NCI-H2107 treated with DMSO at 0.1 percent for 48 hours (cell line): ENCODE measurements around the gene SPTBN1.

ENCODE experiments used
- DNase-seq: peaks from one replicate; lab custom pipeline; 2025; ENCODE audit not compliant: unreplicated experiment; lab: John Stamatoyannopoulos, UW

SPTBN1 gene

GRCh38 chr2:54587171-54588016 lies 131.3 kb downstream of the SPTBN1 start:
- no peak for DNase-seq

GRCh38 chr2:54588244-54588899 lies 132.2 kb downstream of the SPTBN1 start:
- no peak for DNase-seq

- no peak for DNase-seq
These were observed 132.9 kb downstream of the SPTBN1 start for GRCh38 chr2:54589038-54589339.

GRCh38 chr2:54589340-54590215 lies 133.5 kb downstream of the SPTBN1 start:
- no peak for DNase-seq

- DNase-seq, result no peak
These were observed 134.3 kb downstream of the SPTBN1 start for GRCh38 chr2:54590216-54591120.

- DNase-seq, result no peak
These were observed 135.4 kb downstream of the SPTBN1 start for GRCh38 chr2:54591551-54591950.

- DNase-seq, result no peak
These were observed 137.1 kb downstream of the SPTBN1 start for GRCh38 chr2:54593249-54593648.

GRCh38 chr2:54594048-54594447 lies 137.9 kb downstream of the SPTBN1 start:
- DNase-seq, result no peak

GRCh38 chr2:54595161-54595803 lies 139.2 kb downstream of the SPTBN1 start:
- DNase-seq, result no peak

GRCh38 chr2:54595999-54596902 lies 140.1 kb downstream of the SPTBN1 start:
- peak; percentile 50 for DNase-seq

GRCh38 chr2:54597153-54597848 lies 141.2 kb downstream of the SPTBN1 start:
- peak; percentile 75 for DNase-seq

- no peak for DNase-seq
These were observed 142.5 kb downstream of the SPTBN1 start for GRCh38 chr2:54598347-54599325.

GRCh38 chr2:54599326-54599710 lies 143.2 kb downstream of the SPTBN1 start:
- no peak for DNase-seq

GRCh38 chr2:54599914-54600313 lies 143.8 kb downstream of the SPTBN1 start:
- DNase-seq, result no peak

GRCh38 chr2:54601339-54601738 lies 145.2 kb downstream of the SPTBN1 start:
- DNase-seq, result no peak

- DNase-seq, result no peak
These were observed 146.7 kb downstream of the SPTBN1 start for GRCh38 chr2:54602736-54603322.

GRCh38 chr2:54603357-54603756 lies 147.2 kb downstream of the SPTBN1 start:
- DNase-seq, result no peak
